GM19238 (cell line): ENCODE data around the gene LIFR.

Experiments
- DNase-seq: peaks from one replicate; pipeline ENCODE4 v3.0.0; 2011; ENCODE audit warnings: low spot score; ENCODE audit not compliant: insufficient read length

LIFR gene

DNA sequence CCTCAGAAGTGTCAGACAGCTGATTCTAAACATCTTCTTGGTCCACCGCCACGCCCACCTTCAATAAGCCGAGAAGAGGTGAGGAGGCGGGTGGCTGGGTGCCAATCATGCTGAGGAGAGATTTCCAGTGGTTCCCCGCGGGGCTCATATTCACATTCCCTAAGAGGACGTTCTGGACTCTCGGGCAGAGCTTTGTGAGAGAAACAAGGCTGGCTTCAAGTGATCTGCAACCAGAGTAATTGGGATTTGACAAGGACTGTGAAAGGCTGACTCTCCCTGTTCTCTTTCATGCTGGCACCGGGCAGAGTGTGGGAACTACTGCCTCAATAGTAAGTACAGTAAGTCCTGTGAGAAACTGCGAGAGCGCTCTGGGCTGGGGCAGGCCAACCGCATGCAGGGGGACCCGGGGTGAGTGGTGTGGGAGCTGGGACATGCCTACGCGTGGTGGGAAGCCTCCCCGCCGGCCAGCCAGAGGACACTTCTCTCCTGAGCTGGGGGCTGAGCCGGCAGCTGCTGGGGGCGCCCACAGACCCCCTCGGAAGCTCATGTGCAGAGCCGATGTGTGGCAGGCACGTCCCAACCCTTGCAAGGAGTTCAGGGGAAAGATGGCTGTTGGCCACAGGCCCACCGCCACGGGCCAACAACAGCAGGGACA lies 110.9 kb downstream of the LIFR start:
- no peak for DNase-seq

- no peak for DNase-seq
Measured at GRCh38 chr5:38443390-38443789, 113.1 kb downstream of the LIFR start.

DNA sequence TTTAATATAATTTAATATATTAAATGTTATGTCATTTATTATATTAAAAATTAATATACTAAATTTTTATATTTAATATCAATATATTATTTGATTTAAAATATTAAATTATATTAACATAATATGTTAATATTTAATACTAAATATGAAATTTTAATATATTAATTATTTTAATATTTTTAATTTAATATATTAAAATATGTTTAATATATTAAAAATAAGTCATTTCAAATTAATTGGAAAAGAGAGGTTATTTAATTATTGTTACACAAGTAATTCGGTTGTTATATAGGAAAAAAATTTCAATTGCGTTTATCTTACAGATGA lies 114.2 kb downstream of the LIFR start:
- no peak for DNase-seq

DNA sequence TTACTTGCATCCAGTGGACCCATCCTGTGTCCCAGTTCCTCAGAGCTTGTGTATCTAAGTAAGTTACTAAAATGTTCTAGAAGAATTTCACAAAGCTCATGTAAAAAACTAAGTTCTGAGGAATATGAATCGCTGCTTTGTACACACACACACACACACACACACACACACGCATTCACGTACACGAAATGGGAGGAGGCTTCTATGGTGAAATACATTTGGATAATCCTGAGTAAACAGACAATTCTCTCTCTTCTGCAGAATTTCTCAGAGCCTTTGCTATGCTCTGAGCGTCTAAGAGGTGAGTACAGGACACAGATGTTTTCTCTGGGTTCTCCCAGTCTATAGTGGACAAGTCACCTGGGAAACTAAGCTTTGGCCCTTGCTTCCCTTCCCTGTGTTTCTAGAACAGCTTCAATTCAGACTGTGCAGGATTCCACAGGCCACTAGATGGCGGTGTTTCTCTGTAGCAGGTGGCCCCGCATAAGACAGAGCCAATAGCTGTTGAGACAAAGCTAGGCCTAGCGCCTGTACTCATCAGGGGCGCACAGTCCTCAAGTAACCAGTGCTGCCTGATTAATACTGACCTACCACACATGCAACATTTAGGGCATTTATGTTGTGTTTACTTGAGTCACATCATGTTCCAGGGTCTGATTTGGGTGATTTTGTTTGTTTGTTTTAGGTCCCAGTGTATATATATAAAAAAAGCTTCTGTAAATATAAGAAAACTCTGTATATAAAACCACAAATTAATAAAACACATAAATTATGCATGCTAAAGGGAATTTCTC lies 114.8 kb downstream of the LIFR start:
- DNase-seq = peak; percentile 68

DNA sequence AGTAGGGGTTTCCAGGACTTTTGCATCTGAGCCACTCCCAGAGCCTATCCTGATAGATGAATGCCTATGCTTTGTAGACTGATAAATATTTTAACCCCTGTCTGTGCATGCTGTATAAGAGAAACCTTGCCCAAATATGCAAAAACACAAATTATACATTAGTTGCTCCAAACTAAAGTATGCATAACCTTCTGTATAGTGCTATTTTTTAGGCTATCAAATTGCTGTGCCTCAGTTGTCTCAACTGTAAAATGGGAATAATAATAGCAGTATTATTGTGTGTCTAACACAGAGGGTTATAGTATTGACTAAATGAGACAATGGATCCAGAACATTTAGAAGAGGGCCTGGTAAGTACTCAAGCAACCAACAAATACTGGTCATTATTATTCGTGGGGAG lies 117.7 kb downstream of the LIFR start:
- DNase-seq = no peak

DNA sequence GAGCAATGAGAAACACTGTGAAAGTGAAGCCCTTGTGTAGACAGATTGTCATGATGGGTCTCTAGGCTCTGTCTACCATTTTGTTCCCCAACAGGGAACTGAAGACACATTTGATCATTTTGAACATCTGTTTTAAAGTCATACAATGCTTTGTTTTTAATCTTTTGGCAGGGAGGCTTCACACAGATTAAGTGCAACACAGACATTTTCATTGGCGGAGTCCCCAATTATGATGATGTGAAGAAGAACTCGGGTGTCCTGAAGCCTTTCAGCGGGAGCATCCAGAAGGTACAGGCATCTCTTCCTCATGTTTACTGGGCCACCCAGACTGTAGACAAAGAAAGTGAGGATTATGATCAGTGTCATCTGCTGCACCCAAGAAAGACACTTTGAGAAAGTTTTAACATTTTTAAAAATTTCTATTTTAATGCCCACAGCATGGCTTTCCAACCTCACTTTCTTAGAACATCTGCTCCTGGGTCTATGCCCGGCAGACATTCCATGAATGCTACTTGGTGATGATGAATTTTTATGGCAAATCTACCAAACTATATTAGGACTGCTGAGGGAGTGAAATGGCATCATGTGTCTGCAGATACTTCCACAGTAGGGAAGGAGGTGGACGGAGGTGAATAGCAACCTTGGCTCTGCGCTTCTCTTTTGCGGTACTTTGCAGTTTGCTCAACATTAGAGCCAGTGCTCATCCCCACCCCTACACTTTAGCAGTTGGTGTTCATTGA lies 121.3 kb downstream of the LIFR start:
- DNase-seq = no peak

- DNase-seq = no peak
Measured at GRCh38 chr5:38433160-38433861, 123.1 kb downstream of the LIFR start.

GRCh38 chr5:38431242-38431853 lies 125.1 kb downstream of the LIFR start:
- DNase-seq = no peak

GRCh38 chr5:38426986-38427950 lies 129.2 kb downstream of the LIFR start:
- no peak for DNase-seq

GRCh38 chr5:38426490-38426889 lies 130.0 kb downstream of the LIFR start:
- DNase-seq = no peak
